ENCODE results near the gene MYO1F.
"Not testable (repeated sequence)": the region's sequence is repeated elsewhere in the genome, so short reads cannot be mapped to it uniquely, and the experiment has no call there.

MYO1F gene

GRCh38 chr19:8617984-8618383 lies 40.7 kb upstream of the MYO1F start:
- no peaks in the 10 kb centered on the region for H3K36me3 ChIP-seq (ENCODE audit: insufficient read depth, low read length)
- H3K4me1 ChIP-seq (ENCODE audit: insufficient read depth, low read length) = no peaks in the 10 kb centered on the region
- no peaks in the 10 kb centered on the region for H3K79me2 ChIP-seq (ENCODE audit: insufficient read depth, low read length)
- no peak overlapping the region for H3K9ac ChIP-seq (ENCODE audit: low read depth, low read length)
- ATAC-seq (ENCODE audit: insufficient read depth, low read depth) (no peak), DNase-seq (no peak)
- H3K27ac ChIP-seq (ENCODE audit: low read length) = no peak overlapping the region
- H4K20me1 ChIP-seq (ENCODE audit: insufficient read depth, low read length) = no peaks in the 10 kb centered on the region
- H3K27me3 ChIP-seq (ENCODE audit: insufficient read depth, low read length, poor library complexity) = no peaks in the 10 kb centered on the region
- H2AFZ ChIP-seq (ENCODE audit: low read depth, low read length) = no peak overlapping the region
- no peak for TF ChIP-seq CTCF (IDR thresholded peaks at IDR 0.05; ENCODE audit: borderline replicate concordance, extremely low read depth, low read length, poor library complexity, severe bottlenecking)
- no peak overlapping the region for H3K4me2 ChIP-seq (ENCODE audit: insufficient read depth, low read length)
- H3K4me3 ChIP-seq (ENCODE audit: low read depth in 1 of 2, low read length in 2 of 2) = no peak overlapping the region
- H3K9me3 ChIP-seq (ENCODE audit: insufficient read depth, low read length, severe bottlenecking) = no peaks in the 10 kb centered on the region

GRCh38 chr19:8617325-8617724 lies 40.1 kb upstream of the MYO1F start:
- not testable (repeated sequence) for H3K9me3 ChIP-seq (ENCODE audit: insufficient read depth, low read length, severe bottlenecking); H2AFZ ChIP-seq (ENCODE audit: low read depth, low read length); H4K20me1 ChIP-seq (ENCODE audit: insufficient read depth, low read length); H3K27me3 ChIP-seq (ENCODE audit: insufficient read depth, low read length, poor library complexity); H3K4me3 ChIP-seq (ENCODE audit: low read depth in 1 of 2, low read length in 2 of 2); ATAC-seq (ENCODE audit: insufficient read depth, low read depth); H3K36me3 ChIP-seq (ENCODE audit: insufficient read depth, low read length); H3K27ac ChIP-seq (ENCODE audit: low read length); H3K4me2 ChIP-seq (ENCODE audit: insufficient read depth, low read length); DNase-seq; H3K9ac ChIP-seq (ENCODE audit: low read depth, low read length); H3K4me1 ChIP-seq (ENCODE audit: insufficient read depth, low read length); H3K79me2 ChIP-seq (ENCODE audit: insufficient read depth, low read length)

GRCh38 chr19:8616861-8617260 lies 39.6 kb upstream of the MYO1F start:
- Histone ChIP-seq H2AFZ (ENCODE audit: low read depth, low read length) (no peak overlapping the region), H3K27ac (ENCODE audit: low read length) (no peak overlapping the region), H3K36me3 (ENCODE audit: insufficient read depth, low read length) (no peaks in the 10 kb centered on the region), H3K9me3 (ENCODE audit: insufficient read depth, low read length, severe bottlenecking) (no peaks in the 10 kb centered on the region), H3K27me3 (ENCODE audit: insufficient read depth, low read length, poor library complexity) (no peaks in the 10 kb centered on the region), H3K4me1 (ENCODE audit: insufficient read depth, low read length) (no peaks in the 10 kb centered on the region), H3K79me2 (ENCODE audit: insufficient read depth, low read length) (no peaks in the 10 kb centered on the region), H3K4me2 (ENCODE audit: insufficient read depth, low read length) (no peak overlapping the region), H4K20me1 (ENCODE audit: insufficient read depth, low read length) (no peaks in the 10 kb centered on the region), H3K4me3 (ENCODE audit: low read depth in 1 of 2, low read length in 2 of 2) (no peak overlapping the region), H3K9ac (ENCODE audit: low read depth, low read length) (no peak overlapping the region)
- TF ChIP-seq EZH2 (IDR thresholded peaks at IDR 0.05; ENCODE audit: borderline replicate concordance, low read depth, low read length, severe bottlenecking) (no peak), CTCF (IDR thresholded peaks at IDR 0.05; ENCODE audit: borderline replicate concordance, extremely low read depth, low read length, poor library complexity, severe bottlenecking) (no peak)
- ATAC-seq (ENCODE audit: insufficient read depth, low read depth) (no peak), DNase-seq (no peak)

- ATAC-seq (ENCODE audit: insufficient read depth, low read depth) = no peak
- H3K27ac ChIP-seq (ENCODE audit: low read length) = no peak overlapping the region
- H3K4me1 ChIP-seq (ENCODE audit: insufficient read depth, low read length) = no peaks in the 10 kb centered on the region
- H3K9me3 ChIP-seq (ENCODE audit: insufficient read depth, low read length, severe bottlenecking) = no peaks in the 10 kb centered on the region
- H3K9ac ChIP-seq (ENCODE audit: low read depth, low read length) = no peak overlapping the region
- H3K4me2 ChIP-seq (ENCODE audit: insufficient read depth, low read length) = no peak overlapping the region
- no peaks in the 10 kb centered on the region for H3K79me2 ChIP-seq (ENCODE audit: insufficient read depth, low read length)
- DNase-seq = peak; percentile 63
- H2AFZ ChIP-seq (ENCODE audit: low read depth, low read length) = no peak overlapping the region
- H4K20me1 ChIP-seq (ENCODE audit: insufficient read depth, low read length) = no peaks in the 10 kb centered on the region
- H3K27me3 ChIP-seq (ENCODE audit: insufficient read depth, low read length, poor library complexity) = no peaks in the 10 kb centered on the region
- TF ChIP-seq CTCF (IDR thresholded peaks at IDR 0.05; ENCODE audit: borderline replicate concordance, extremely low read depth, low read length, poor library complexity, severe bottlenecking) (peak; percentile 92), EZH2 (IDR thresholded peaks at IDR 0.05; ENCODE audit: borderline replicate concordance, low read depth, low read length, severe bottlenecking) (no peak)
- H3K4me3 ChIP-seq (ENCODE audit: low read depth in 1 of 2, low read length in 2 of 2) = no peak overlapping the region
- H3K36me3 ChIP-seq (ENCODE audit: insufficient read depth, low read length) = no peaks in the 10 kb centered on the region
Observed at GRCh38 chr19:8615813-8616596, 38.8 kb upstream of the MYO1F start.

All from DND-41 (cell line).